ENCODE measurements around the gene CACNB4.
"Not testable (repeated sequence)": the region's sequence is repeated elsewhere in the genome, so short reads cannot be mapped to it uniquely, and the experiment has no call there.

Gene CACNB4

DNA sequence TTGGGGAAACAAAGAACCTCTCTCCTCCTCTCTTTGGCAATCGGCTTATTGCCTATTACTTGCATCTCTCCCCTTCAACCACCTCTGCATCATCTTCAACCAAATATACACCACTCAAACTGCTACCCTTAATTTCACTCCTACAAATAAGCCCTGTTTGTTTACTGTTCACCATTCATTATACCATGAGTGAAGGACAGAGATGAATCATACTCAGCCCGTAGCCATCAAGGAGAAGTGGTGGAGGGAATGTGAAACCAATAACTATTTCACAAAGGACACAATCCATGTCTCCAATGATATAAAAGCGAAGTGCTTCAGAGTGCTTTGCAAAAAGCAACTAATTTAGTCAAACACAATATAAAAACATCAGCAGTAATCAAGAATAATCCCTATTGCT, 76.8 kb downstream of the CACNB4 start:
- H4K8ac ChIP-seq (ENCODE audit: low read depth, low read length) = no peak overlapping the region
- no peak overlapping the region for H2AFZ ChIP-seq (ENCODE audit: insufficient read depth, low read length, poor library complexity)
- H3K79me1 ChIP-seq (ENCODE audit: low read length) = no peaks in the 10 kb centered on the region
- H3K18ac ChIP-seq (ENCODE audit: low read length) = no peak overlapping the region
- no peak overlapping the region for H4K12ac ChIP-seq (ENCODE audit: low read depth, low read length)
- no CpG with 5 or more reads among the region's 3 CpGs for WGBS (ENCODE audit: extremely low coverage, insufficient coverage, insufficient read length)
- no peak for DNase-seq
- H3K14ac ChIP-seq (ENCODE audit: low read length) = no peak overlapping the region
- H3K4me3 ChIP-seq (ENCODE audit: low read depth, low read length) = no peak overlapping the region
- no peak overlapping the region for H3K23ac ChIP-seq (ENCODE audit: low read length)
- no peak overlapping the region for H3K27ac ChIP-seq (ENCODE audit: low read depth, low read length)
- H3K9me3 ChIP-seq (ENCODE audit: insufficient read depth, low read depth, low read length) = no peaks in the 10 kb centered on the region
- no peak overlapping the region for H3K4ac ChIP-seq (ENCODE audit: low read depth, low read length)
- H2BK120ac ChIP-seq (ENCODE audit: insufficient read depth, low read length, poor library complexity) = no peak overlapping the region
- no peak overlapping the region for H3K4me2 ChIP-seq (ENCODE audit: low read length)
- no peak overlapping the region for H3K9ac ChIP-seq (ENCODE audit: low read length)
- H2AK5ac ChIP-seq (ENCODE audit: low read length) = no peak overlapping the region
- H3K36me3 ChIP-seq (ENCODE audit: control insufficient read depth in 1 of 2, insufficient read depth in 2 of 2, low read length in 2 of 2) = no peaks in the 10 kb centered on the region
- H2BK12ac ChIP-seq (ENCODE audit: low read length) = no peak overlapping the region
- H3K27me3 ChIP-seq (ENCODE audit: insufficient read depth, low read length) = no peaks in the 10 kb centered on the region
- H3K4me1 ChIP-seq (ENCODE audit: control insufficient read depth in 1 of 2, insufficient read depth in 2 of 2, low read length in 2 of 2) = no peaks in the 10 kb centered on the region
- no peak overlapping the region for H2BK5ac ChIP-seq (ENCODE audit: low read depth, low read length, poor library complexity)
- no peak overlapping the region for H4K91ac ChIP-seq (ENCODE audit: low read depth, low read length)
- H3K79me2 ChIP-seq (ENCODE audit: control insufficient read depth, insufficient read depth, low read length, poor library complexity) = no peaks in the 10 kb centered on the region

DNA sequence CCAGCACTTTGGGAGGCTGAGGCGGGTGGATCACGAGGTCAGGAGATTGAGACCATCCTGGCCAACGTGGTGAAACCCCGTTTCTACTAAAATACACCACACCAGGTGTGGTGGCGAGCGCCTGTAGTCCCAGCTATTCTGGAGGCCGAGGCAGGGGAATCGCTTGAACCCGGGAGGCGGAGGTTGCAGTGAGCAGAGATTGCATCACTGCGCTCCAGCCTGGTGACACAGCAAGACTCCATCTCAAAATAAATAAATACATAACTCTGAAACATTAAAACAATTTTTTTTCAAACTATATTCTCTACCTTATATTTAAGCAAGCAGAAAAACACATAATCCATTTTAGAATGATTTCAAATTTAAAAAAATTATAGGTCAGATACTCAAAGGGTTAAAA, 77.8 kb downstream of the CACNB4 start:
- H3K4me2 ChIP-seq (ENCODE audit: low read length); H2AFZ ChIP-seq (ENCODE audit: insufficient read depth, low read length, poor library complexity); H2BK120ac ChIP-seq (ENCODE audit: insufficient read depth, low read length, poor library complexity); H3K9ac ChIP-seq (ENCODE audit: low read length); H3K23ac ChIP-seq (ENCODE audit: low read length); H3K9me3 ChIP-seq (ENCODE audit: insufficient read depth, low read depth, low read length); H3K79me1 ChIP-seq (ENCODE audit: low read length); H3K27me3 ChIP-seq (ENCODE audit: insufficient read depth, low read length); H3K79me2 ChIP-seq (ENCODE audit: control insufficient read depth, insufficient read depth, low read length, poor library complexity); H3K4me1 ChIP-seq (ENCODE audit: control insufficient read depth in 1 of 2, insufficient read depth in 2 of 2, low read length in 2 of 2); H3K27ac ChIP-seq (ENCODE audit: low read depth, low read length); H3K4ac ChIP-seq (ENCODE audit: low read depth, low read length); H3K14ac ChIP-seq (ENCODE audit: low read length); H4K8ac ChIP-seq (ENCODE audit: low read depth, low read length); H3K36me3 ChIP-seq (ENCODE audit: control insufficient read depth in 1 of 2, insufficient read depth in 2 of 2, low read length in 2 of 2); H4K91ac ChIP-seq (ENCODE audit: low read depth, low read length); H4K12ac ChIP-seq (ENCODE audit: low read depth, low read length); H2BK5ac ChIP-seq (ENCODE audit: low read depth, low read length, poor library complexity); H2AK5ac ChIP-seq (ENCODE audit: low read length); H3K4me3 ChIP-seq (ENCODE audit: low read depth, low read length); DNase-seq; H2BK12ac ChIP-seq (ENCODE audit: low read length); H3K18ac ChIP-seq (ENCODE audit: low read length): not testable (repeated sequence)
- no CpG with 5 or more reads among the region's 11 CpGs for WGBS (ENCODE audit: extremely low coverage, insufficient coverage, insufficient read length)

GRCh38 chr2:152019732-152020131, 79.1 kb downstream of the CACNB4 start:
- no peaks in the 10 kb centered on the region for H3K9me3 ChIP-seq (ENCODE audit: insufficient read depth, low read depth, low read length)

DNA sequence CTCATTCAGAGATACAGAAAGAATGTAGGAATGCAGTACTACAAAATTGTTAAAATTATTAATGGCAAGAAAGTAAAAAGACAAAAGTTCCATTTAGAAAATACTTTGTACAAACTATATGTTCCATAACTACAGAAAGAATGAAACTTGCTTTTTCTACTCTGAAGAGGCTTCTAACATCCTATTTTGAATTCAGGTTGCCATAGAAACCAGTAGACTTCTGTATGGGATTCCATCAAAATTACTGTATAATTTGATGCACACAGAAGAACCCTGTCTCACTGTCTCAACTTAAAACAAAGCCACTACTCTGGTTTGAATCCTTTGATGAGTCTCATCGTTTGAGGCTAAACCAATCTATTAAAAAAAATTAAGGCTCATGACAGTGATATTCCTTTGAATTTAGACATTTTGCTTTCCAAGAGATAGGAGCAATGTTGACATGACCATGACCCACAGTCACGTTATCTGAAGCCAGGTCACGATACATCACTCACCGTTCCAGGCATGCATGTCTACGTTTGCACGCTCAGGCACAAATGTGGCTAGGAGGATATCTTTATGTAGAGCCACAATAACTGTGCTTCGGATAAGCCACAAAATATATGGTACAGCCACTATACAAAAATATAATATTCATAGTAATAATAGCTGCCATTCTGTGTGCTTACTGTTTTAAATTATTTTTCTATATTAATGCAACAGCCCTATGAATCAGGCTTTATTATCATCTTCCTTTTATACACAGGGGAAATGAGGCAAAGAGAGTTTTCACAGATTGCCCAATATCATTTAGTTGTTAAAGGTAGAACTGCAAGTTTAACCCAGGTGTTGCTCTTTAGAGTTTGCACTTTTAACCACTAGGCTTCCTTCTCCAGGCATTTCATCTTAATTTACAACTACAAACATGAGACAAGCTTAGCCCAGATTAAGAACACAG, 82.4 kb downstream of the CACNB4 start:
- H3K27ac ChIP-seq (ENCODE audit: low read depth, low read length) = no peak overlapping the region
- no peak overlapping the region for H2BK120ac ChIP-seq (ENCODE audit: insufficient read depth, low read length, poor library complexity)
- no peak overlapping the region for H3K9ac ChIP-seq (ENCODE audit: low read length)
- H3K36me3 ChIP-seq (ENCODE audit: control insufficient read depth in 1 of 2, insufficient read depth in 2 of 2, low read length in 2 of 2) = no peaks in the 10 kb centered on the region
- H2AFZ ChIP-seq (ENCODE audit: insufficient read depth, low read length, poor library complexity) = no peak overlapping the region
- DNase-seq = no peak
- H3K4ac ChIP-seq (ENCODE audit: low read depth, low read length) = no peak overlapping the region
- no peak overlapping the region for H2BK5ac ChIP-seq (ENCODE audit: low read depth, low read length, poor library complexity)
- H3K27me3 ChIP-seq (ENCODE audit: insufficient read depth, low read length) = no peaks in the 10 kb centered on the region
- H4K12ac ChIP-seq (ENCODE audit: low read depth, low read length) = no peak overlapping the region
- H3K4me1 ChIP-seq (ENCODE audit: control insufficient read depth in 1 of 2, insufficient read depth in 2 of 2, low read length in 2 of 2) = no peaks in the 10 kb centered on the region
- H4K8ac ChIP-seq (ENCODE audit: low read depth, low read length) = no peak overlapping the region
- H3K9me3 ChIP-seq (ENCODE audit: insufficient read depth, low read depth, low read length) = no peaks in the 10 kb centered on the region
- no peaks in the 10 kb centered on the region for H3K79me1 ChIP-seq (ENCODE audit: low read length)
- no peak overlapping the region for H3K4me2 ChIP-seq (ENCODE audit: low read length)
- WGBS (ENCODE audit: extremely low coverage, insufficient coverage, insufficient read length) = no CpG with 5 or more reads among the region's 7 CpGs
- H3K4me3 ChIP-seq (ENCODE audit: low read depth, low read length) = no peak overlapping the region
- H3K18ac ChIP-seq (ENCODE audit: low read length) = no peak overlapping the region
- no peak overlapping the region for H2BK12ac ChIP-seq (ENCODE audit: low read length)
- H3K23ac ChIP-seq (ENCODE audit: low read length) = no peak overlapping the region
- no peaks in the 10 kb centered on the region for H3K79me2 ChIP-seq (ENCODE audit: control insufficient read depth, insufficient read depth, low read length, poor library complexity)
- H3K14ac ChIP-seq (ENCODE audit: low read length) = no peak overlapping the region
- no peak overlapping the region for H4K91ac ChIP-seq (ENCODE audit: low read depth, low read length)
- no peak overlapping the region for H2AK5ac ChIP-seq (ENCODE audit: low read length)

More at GRCh38 chr2:152019732-152020131, 79.1 kb downstream of the CACNB4 start:
- Histone ChIP-seq H2BK12ac (ENCODE audit: low read length) (no peak overlapping the region), H3K9ac (ENCODE audit: low read length) (no peak overlapping the region), H3K4ac (ENCODE audit: low read depth, low read length) (no peak overlapping the region), H2BK120ac (ENCODE audit: insufficient read depth, low read length, poor library complexity) (no peak overlapping the region), H2AK5ac (ENCODE audit: low read length) (no peak overlapping the region), H3K27ac (ENCODE audit: low read depth, low read length) (no peak overlapping the region), H2AFZ (ENCODE audit: insufficient read depth, low read length, poor library complexity) (no peak overlapping the region), H3K4me2 (ENCODE audit: low read length) (no peak overlapping the region), H2BK5ac (ENCODE audit: low read depth, low read length, poor library complexity) (no peak overlapping the region), H3K4me3 (ENCODE audit: low read depth, low read length) (no peak overlapping the region), H3K27me3 (ENCODE audit: insufficient read depth, low read length) (no peaks in the 10 kb centered on the region), H3K18ac (ENCODE audit: low read length) (no peak overlapping the region), H3K79me2 (ENCODE audit: control insufficient read depth, insufficient read depth, low read length, poor library complexity) (no peaks in the 10 kb centered on the region), H3K23ac (ENCODE audit: low read length) (no peak overlapping the region), H4K91ac (ENCODE audit: low read depth, low read length) (no peak overlapping the region), H3K36me3 (ENCODE audit: control insufficient read depth in 1 of 2, insufficient read depth in 2 of 2, low read length in 2 of 2) (no peaks in the 10 kb centered on the region), H3K14ac (ENCODE audit: low read length) (no peak overlapping the region), H4K8ac (ENCODE audit: low read depth, low read length) (no peak overlapping the region), H4K12ac (ENCODE audit: low read depth, low read length) (no peak overlapping the region), H3K79me1 (ENCODE audit: low read length) (no peaks in the 10 kb centered on the region), H3K4me1 (ENCODE audit: control insufficient read depth in 1 of 2, insufficient read depth in 2 of 2, low read length in 2 of 2) (no peaks in the 10 kb centered on the region)
- DNase-seq = no peak
